Measurements from ENCODE around the gene PIEZO1.

PIEZO1 gene

DNA sequence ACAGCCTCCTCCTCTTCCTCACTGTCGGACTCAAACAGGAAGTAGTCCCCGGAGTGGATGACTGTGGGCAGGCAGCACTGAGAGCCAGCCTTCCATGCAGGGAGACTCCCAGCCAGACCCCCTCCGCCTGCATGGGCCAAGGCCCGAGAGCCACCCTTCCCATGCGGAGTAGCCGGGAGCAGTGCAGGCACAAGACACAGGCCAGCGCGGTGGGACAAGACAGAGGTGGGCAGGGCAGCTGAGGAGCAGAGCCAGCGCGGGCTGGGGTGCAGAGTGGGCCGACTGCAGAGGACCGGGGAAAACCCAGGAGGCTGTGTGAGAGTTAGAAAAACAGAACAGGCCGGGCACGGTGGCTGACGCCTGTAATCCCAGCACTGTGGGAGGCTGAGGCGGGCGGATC lies 61.1 kb downstream of the PIEZO1 start:
- TF ChIP-seq ZFX (IDR thresholded peaks at IDR 0.05) = no peak
- TF ChIP-seq, protein P1, sequence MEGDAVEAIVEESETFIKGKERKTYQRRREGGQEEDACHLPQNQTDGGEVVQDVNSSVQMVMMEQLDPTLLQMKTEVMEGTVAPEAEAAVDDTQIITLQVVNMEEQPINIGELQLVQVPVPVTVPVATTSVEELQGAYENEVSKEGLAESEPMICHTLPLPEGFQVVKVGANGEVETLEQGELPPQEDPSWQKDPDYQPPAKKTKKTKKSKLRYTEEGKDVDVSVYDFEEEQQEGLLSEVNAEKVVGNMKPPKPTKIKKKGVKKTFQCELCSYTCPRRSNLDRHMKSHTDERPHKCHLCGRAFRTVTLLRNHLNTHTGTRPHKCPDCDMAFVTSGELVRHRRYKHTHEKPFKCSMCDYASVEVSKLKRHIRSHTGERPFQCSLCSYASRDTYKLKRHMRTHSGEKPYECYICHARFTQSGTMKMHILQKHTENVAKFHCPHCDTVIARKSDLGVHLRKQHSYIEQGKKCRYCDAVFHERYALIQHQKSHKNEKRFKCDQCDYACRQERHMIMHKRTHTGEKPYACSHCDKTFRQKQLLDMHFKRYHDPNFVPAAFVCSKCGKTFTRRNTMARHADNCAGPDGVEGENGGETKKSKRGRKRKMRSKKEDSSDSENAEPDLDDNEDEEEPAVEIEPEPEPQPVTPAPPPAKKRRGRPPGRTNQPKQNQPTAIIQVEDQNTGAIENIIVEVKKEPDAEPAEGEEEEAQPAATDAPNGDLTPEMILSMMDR (conservative IDR thresholded peaks at IDR 0.05) = no peak
- no peak overlapping the region for H3K27ac ChIP-seq

DNA sequence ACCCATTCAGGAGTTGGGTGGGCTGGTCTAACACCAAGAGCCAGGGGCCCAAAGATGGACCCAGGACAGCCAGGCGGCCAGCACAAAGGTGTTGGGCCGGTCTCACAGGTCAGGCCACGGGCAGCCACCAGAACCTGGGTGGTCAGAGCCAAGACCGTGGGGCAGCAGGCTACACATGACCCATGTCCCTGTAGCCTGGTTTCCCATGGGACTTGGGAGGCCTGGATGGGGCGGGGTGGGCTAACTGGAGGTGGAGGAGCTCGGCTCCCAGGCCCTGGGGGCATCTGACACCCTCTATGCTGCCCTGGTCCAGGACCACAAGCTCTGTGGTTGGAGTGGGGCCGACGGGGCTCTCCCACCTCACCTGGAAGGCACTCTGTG lies 61.5 kb downstream of the PIEZO1 start:
- TF ChIP-seq ZFX (IDR thresholded peaks at IDR 0.05) = no peak
- TF ChIP-seq, protein P1 (conservative IDR thresholded peaks at IDR 0.05) = no peak
- H3K27ac ChIP-seq = no peak overlapping the region

GRCh38 chr16:88722784-88723506 lies 62.1 kb downstream of the PIEZO1 start:
- no peak overlapping the region for H3K27ac ChIP-seq
- TF ChIP-seq, protein P1 (conservative IDR thresholded peaks at IDR 0.05) = no peak
- TF ChIP-seq ZFX (IDR thresholded peaks at IDR 0.05) = no peak

- TF ChIP-seq ZFX (IDR thresholded peaks at IDR 0.05) = no peak
- TF ChIP-seq, protein P1 (conservative IDR thresholded peaks at IDR 0.05) = no peak
Measured at GRCh38 chr16:88721815-88722755, 62.9 kb downstream of the PIEZO1 start.

GRCh38 chr16:88721236-88721635 lies 63.8 kb downstream of the PIEZO1 start:
- TF ChIP-seq, protein P1 (conservative IDR thresholded peaks at IDR 0.05) = no peak
- no peak for TF ChIP-seq ZFX (IDR thresholded peaks at IDR 0.05)
- H3K27ac ChIP-seq = no peak overlapping the region

More at GRCh38 chr16:88721815-88722755, 62.9 kb downstream of the PIEZO1 start:
- no peak overlapping the region for H3K27ac ChIP-seq

DNA sequence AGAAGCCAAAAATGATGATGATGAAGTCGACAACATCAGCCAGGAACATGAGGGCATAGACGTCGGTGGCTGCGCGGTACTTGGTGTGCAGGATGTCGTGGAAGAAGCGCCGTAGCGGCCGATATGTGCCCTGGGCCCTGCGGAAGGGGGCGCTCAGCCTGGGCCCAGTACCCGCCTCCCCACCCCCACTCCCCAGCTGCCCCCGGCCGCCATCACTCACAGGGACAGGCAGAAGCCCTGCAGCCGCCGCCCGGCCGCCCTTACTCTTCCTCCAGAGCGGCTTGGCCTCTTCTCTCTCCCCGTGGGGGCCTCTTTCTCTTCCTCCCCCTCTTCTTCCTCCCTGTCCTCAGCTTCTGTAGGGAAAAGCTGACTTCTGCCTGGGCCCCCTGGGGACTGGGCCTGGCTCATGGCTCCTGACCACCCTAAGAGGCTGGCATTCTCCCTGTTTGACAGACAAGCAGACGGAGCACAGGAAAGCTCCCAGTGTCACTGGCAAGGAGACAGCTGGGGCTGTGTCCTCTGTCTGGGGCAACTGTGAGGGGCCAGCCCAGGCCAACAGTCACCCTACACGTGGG lies 64.5 kb downstream of the PIEZO1 start:
- H3K27ac ChIP-seq = no peak overlapping the region
- TF ChIP-seq, protein P1 (conservative IDR thresholded peaks at IDR 0.05) = no peak
- TF ChIP-seq ZFX (IDR thresholded peaks at IDR 0.05) = no peak

DNA sequence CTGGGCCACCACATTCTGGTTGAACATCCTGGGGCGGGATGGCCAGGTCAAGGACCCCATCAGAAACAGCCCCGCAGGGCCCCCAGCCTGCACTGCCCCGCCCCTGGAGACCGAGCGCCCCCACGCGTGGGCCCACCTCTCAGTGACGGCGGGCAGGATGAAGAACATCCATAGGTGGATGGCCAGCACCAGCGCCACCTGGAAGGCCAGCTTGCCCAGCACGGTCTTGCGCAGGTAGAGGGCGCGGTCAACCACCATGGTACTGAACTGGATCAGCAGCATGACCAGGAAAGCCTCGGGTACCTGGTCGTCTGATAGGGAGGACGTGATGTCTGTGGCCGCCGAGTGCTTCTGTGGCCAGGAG lies 65.1 kb downstream of the PIEZO1 start:
- no peak for TF ChIP-seq ZFX (IDR thresholded peaks at IDR 0.05)
- TF ChIP-seq, protein P1 (conservative IDR thresholded peaks at IDR 0.05) = no peak

More for the DNA sequence above, 65.1 kb downstream of the PIEZO1 start:
- H3K27ac ChIP-seq = no peak overlapping the region

Data from C4-2B (cell line).